ENCODE measurements around the gene HID1.
"Not testable (repeated sequence)": the region's sequence is repeated elsewhere in the genome, so short reads cannot be mapped to it uniquely, and the experiment has no call there.

HID1 gene

GRCh38 chr17:74920642-74921025 is 51.9 kb downstream of the HID1 start:
- no peak for FAIRE-seq

DNA sequence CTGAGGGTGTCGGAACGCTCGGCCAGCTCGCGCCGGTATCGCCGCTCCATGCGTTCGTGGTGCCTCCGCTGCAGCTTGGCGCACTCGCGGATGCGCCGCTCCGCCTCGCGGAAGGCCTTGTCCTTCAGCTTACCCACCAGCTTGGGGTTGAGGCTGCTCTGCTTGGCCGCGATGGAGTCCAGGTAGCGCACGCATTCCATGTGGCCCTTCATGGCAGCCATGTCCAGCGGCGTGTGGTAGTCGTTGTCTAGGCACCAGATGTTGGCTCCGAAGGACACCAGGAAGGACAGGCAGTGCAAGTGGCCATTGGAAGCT is 52.3 kb downstream of the HID1 start:
- FAIRE-seq, result no peak

- FAIRE-seq, result no peak
These were observed 52.9 kb downstream of the HID1 start for GRCh38 chr17:74919440-74920305.

DNA sequence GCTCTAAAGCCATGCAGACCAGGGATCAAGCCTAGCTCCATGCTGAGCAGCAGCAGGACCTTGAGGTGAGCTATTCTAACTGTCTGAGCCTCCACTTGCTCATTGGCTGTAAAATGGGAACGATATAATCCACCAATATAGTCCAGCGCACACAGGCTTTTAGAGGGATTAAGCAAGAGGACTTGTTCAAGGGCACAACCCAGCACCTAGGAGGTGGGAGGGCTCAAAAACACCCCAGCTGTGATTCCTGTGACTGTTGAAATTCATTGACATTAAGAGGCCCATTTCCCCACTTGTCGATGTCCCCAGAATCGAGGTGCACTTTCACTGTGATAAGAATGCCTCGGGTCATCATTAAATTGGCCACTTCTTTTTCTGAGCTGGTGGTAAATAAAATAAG is 53.7 kb downstream of the HID1 start:
- FAIRE-seq, result no peak

DNA sequence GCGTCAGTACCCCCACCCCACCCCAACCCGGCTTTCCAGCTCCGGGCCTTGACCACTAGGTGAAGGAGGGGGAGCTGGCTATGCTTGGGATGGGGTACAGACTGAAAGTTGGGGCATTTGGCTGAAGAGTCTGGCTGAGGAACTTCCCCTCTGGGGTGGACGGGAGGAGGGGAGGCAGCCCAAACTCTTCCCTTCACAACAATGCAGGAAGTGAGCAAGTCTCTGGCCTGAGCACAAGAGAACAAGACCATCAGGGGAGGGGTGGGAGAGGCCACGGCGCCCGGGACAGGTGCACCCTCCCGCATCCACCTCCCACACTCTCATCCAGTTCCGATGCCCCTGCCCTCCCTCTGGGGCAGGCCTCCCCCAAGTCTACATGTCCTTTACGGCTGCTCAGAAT is 55.1 kb downstream of the HID1 start:
- no peak for FAIRE-seq

DNA sequence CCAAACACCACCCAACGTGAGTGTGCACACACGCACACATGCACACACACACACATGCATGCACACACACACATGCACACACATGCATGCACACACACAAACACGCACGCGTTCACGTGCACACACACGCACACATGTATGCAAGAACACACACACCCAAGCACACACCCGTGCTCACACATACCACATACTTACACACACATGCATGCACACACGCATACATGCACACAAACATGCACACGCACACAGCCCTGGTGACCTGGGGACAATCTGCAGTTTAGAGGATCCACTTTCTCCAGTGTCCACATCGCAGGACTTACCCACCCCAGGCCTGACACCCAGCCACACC is 55.7 kb downstream of the HID1 start:
- no peak for FAIRE-seq

GRCh38 chr17:74916136-74916850 is 56.3 kb downstream of the HID1 start:
- no peak for FAIRE-seq

- FAIRE-seq, result not testable (repeated sequence)
These were observed 61.1 kb downstream of the HID1 start for GRCh38 chr17:74911423-74911822.

DNA sequence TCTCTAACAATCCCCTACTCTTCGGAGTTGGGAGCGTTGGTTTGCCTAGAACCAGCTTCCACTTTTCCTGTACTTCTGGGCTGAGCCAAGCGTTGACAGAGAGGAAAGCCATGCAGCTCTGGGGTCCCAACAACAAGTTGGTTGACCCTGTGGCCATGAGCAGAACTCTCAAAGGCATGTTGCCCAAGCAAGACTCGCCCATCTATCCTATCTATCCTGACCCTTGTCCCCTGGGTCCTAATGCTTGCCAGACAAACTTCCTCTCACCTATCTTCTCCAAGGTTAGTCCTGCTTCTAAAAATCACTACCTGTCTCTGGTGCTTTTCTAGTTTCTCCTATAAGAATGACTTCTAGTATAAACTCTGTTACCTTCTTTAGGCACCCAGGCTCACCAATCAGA is 63.5 kb downstream of the HID1 start:
- FAIRE-seq, result not testable (repeated sequence)

GRCh38 chr17:74907012-74907411 is 65.5 kb downstream of the HID1 start:
- no peak for FAIRE-seq

GRCh38 chr17:74906214-74906793 is 66.3 kb downstream of the HID1 start:
- FAIRE-seq, result not testable (repeated sequence)

DNA sequence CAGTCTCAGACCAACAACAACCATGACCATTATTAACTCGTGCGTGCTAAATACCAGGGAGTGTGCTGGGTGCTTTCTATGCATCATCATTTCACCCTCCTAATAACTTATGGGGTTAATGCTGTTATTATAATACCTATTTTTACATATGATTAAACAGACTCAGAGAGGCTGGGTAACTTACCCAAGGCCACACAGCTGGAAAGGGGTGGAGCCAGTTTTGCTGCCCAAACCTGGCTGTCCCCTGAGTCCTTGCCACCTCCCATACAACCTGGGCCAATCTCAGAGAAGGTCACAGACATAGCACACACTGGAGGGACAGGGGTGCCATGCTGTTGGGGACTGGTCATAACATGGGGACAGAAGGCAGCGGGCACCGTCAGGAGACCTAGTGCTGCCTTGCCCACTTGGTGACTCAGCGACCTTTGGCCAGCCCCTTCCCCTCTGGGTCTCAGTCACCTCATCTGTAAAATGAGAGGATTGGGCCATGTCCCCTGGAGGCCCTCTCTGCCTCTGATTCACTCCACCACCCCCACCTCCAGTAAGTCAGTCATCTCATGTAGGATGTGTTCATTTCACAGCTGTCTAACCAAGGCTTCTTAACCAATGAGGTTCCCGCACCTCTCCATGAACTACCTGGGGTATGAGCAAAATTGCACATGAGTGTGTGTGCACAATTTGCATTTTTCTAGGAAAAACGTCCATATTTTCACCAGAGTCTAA is 67.7 kb downstream of the HID1 start:
- no peak for FAIRE-seq

GRCh38 chr17:74903671-74904070 is 68.9 kb downstream of the HID1 start:
- FAIRE-seq, result no peak

DNA sequence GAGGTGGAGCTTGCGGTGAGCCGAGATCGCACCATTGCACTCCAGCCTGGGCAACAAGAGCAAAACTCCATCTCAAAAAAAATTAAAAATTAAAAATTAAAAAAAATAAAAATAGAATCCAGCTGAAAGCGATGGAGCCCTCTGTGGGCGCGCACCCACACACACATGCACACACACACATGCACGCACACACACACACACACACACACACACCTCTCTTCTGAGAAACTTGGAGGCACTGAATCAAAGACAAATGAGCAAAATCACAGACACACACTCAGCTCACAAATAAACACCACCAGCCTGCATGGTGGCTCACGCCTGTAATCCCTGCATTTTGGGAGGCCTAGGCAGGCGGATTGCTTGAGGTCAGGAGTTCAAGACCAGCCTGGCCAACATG is 69.5 kb downstream of the HID1 start:
- FAIRE-seq, result no peak

DNA sequence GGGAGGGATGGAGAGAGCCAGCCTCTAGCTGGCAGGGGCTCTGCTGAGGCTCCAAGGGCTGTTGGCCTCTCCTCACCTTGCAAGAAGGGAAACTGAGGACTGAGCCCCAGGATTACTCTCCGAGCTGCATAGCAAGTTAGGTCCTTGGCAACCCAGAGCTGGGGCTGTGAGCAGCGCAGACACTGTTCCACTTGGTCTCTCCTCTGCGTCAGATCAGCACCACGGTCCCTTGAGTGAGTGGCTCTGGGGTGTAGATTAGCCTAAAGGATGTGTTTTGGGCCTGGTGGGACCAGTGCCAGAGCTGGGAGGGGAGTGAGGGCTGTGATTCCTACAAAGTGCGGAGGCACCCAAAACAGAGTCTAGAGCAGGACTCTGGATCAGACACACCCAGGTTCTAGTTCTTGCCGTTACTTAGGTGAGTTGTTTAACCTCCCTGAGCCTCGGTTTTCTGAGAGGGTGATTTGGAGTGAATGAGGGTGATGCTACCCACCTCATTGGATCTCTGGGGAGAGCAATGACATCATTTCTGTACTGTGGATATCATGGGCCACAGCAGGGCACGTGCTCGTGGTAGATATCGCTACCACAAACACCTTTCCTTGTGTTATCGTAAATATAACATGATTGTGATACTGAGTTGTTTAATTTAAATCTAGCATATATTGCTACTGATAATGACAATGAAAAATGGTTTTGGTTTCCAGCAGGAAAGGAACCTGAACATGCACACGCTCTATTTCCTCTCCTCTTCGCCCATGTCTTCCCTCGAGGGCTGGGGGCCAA is 71.0 kb downstream of the HID1 start:
- no peak for FAIRE-seq
